ENCODE measurements around the gene CASP2.

CASP2 gene

GRCh38 chr7:143287935-143288826 lies at the start of gene CASP2:
Gene CASP2, plus strand, starts transcription at chr7:143288351. Its CDS starts 105 bp downstream, at chr7:143288456.
- peak; percentile 100 for DNase-seq (ENCODE audit: low spot score)

DNA sequence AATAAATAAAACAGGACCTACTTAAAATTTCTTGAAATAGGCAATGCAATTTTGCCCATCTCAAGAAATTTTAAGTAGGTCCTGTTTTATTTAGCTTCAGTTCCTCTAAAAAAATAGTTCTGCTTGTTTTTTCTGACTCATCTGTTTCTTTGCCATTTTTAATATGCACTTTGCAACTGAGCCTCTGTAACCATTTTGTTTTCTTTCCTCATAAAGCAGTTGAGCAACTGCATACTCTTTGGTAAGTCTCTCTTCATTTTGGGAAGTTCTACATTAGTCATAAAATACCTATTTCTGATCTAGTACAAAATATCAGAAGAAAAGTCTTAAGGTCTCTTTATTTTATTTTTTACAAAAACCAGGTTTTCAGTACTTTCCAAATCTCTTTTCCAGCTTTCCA lies 48.3 kb upstream of the CASP2 start:
- DNase-seq (ENCODE audit: low spot score) = no peak

GRCh38 chr7:143240291-143241168 lies 47.6 kb upstream of the CASP2 start:
- DNase-seq (ENCODE audit: low spot score) = peak; percentile 70

- DNase-seq (ENCODE audit: low spot score) = no peak
Measured at GRCh38 chr7:143242306-143242705, 45.8 kb upstream of the CASP2 start.

- no peak for DNase-seq (ENCODE audit: low spot score)
Measured at GRCh38 chr7:143243111-143243510, 45.0 kb upstream of the CASP2 start.

GRCh38 chr7:143243614-143244013 lies 44.5 kb upstream of the CASP2 start:
- DNase-seq (ENCODE audit: low spot score) = no peak

DNA sequence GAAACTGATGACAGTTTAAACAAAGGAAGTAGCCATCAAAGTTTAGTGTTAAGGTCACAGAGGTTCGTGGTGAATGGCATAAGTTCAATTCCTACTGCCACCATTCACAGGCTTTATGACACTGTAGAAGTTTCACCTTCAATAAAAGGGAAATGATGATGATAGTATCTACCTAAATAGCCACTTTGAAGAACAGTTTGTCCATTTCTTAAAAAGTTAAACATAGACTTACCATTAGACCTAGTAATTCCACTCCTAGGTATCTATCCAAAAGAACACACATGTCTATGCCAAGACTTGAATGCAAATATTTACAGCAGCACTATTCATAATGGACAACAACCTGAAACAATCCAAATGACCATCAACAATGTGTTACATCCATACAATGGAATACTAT lies 43.8 kb upstream of the CASP2 start:
- no peak for DNase-seq (ENCODE audit: low spot score)

GRCh38 chr7:143245123-143245522 lies 43.0 kb upstream of the CASP2 start:
- DNase-seq (ENCODE audit: low spot score) = no peak

- DNase-seq (ENCODE audit: low spot score) = no peak
Measured at GRCh38 chr7:143247372-143247771, 40.8 kb upstream of the CASP2 start.

DNA sequence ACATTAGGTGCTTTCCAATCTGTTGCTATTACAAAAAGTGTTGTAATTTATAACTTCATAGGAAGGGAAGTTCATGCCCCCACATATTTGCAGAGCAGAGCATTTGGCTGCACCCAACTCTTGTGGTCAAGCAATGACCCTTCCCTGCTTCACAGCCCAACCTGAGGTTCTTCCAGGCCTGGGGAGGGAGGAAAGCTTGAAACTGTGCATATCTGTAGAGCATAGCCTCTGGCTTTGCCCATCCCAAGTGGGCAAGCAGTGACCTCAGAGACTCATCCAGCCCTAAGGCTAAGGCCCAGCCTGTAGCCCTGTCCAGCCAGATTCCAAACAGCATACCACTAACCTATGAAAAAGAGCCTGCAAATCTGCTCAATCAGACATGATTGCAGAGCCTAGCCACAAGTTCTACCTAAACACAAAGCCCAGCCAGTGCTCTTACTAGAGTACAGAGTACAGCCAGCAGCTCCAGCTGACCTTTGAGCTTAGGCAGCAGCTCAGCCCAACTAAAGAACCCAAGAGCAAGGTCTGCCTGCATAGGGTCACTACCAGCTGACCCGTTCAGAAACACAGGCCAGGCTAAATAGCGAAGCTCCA lies 39.3 kb upstream of the CASP2 start:
- DNase-seq (ENCODE audit: low spot score) = no peak

DNA sequence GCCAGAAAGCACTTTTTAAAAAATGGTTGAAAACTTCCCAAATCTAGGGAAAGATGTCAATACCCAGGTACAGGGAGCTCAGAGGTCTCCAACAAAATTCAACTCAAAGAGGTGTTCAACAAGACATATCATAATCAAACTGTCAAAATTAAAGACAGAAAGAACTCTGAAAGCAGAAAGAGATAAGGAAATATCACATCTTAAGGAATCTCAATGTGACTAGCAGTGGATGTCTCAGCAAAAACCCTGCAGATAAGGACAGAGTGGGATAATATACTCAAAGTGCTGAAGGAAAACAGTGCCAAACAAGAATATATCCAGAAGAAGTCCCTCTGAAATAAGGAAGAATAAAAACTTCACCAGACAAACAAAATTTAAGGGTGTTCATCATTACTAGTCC lies 38.0 kb upstream of the CASP2 start:
- no peak for DNase-seq (ENCODE audit: low spot score)

GRCh38 chr7:143250822-143251221 lies 37.3 kb upstream of the CASP2 start:
- DNase-seq (ENCODE audit: low spot score) = no peak

DNA sequence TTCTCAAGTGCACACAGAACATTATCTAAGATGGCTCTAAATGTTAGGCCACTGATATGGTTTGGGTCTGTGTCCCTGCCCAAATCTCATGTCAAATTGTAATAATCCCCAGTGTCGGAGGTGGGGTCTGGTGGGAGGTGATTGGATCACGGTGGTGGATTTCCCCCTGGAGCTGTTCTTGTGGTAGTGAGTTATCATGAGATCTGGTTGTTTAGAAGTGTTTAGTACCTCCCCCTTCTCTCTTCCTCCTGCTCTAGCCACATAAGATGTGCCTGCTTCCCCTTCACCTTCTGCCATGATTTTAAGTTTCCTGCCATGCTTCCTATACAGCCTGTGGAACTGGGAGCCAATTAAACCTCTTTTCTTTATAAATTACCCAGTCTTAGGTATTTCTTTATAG lies 36.1 kb upstream of the CASP2 start:
- no peak for DNase-seq (ENCODE audit: low spot score)

- DNase-seq (ENCODE audit: low spot score) = no peak
Measured at GRCh38 chr7:143255564-143255963, 32.6 kb upstream of the CASP2 start.

GRCh38 chr7:143256325-143256724 lies 31.8 kb upstream of the CASP2 start:
- DNase-seq (ENCODE audit: low spot score) = no peak

DNA sequence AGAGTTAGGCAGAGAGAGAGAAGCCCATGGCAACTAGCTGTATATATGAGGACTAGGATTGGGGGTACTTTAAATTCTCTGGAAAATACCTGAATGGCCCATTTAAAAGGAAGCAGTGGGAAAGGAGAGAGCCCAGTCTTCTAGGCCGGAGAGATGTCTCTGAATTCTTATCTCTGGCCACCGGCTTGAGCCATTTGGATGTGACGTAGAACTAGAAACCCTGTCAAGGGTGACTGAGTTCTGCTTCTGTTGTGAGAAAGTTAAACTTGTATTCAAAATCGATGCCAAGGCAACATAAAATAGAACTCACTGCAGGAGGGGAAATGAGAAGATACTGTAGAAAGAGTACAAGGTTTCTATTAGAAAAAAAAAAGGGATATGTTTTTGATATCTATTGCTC lies 31.2 kb upstream of the CASP2 start:
- no peak for DNase-seq (ENCODE audit: low spot score)

DNA sequence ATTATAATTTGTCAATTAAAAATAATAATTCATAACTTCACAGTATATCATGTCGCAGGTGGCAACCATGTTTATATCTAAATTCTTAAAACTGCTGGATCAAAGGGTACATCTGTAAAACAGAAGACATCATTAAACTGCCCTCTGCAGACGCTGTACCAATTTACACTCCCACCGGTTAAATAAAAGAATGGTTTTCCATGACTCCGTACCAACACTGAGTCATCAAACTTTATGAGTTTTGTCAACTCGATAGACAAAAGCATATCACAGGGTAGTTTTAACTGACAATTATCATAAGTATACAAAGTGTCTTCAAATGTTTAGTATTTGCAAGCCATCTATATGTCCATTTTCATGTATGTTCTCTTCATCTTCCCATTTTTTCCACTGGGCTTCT lies 30.6 kb upstream of the CASP2 start:
- no peak for DNase-seq (ENCODE audit: low spot score)

DNA sequence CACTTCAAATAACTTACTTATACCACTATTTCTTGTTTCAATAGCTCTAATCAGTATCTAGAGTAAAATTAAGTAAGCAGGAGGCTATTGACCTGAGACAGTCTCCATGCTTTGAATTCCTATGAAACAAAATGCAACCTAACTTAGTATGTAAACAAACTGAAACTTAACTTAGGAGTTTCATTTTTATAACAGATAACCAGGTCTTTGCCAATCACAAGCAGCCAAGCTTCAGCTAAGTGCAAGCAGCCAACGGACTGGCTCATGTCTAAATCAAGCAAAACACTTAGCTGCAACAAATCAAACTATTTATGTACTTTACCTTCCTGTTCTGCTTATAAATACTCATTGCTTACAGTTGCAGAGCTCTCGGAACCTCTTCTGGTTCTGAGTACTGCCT lies 29.3 kb upstream of the CASP2 start:
- DNase-seq (ENCODE audit: low spot score) = no peak

DNA sequence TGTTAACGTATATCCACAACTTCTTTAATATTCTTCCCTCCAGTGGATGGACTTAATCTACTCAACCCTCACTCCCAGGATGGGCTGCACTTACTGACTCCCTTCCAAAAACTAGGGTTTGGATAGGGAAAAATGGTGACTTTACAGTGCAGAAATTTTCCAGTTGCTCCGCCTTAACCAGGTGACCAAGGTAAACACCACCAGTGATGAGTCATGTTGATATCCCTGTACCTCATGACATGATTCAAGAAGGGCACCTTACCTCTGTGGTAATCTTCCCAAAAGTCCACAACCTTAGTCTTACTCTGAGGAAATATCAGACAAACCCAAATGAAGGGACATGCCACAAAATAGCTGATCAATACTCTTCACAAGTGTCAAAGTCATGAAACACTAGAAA lies 28.4 kb upstream of the CASP2 start:
- no peak for DNase-seq (ENCODE audit: low spot score)

DNA sequence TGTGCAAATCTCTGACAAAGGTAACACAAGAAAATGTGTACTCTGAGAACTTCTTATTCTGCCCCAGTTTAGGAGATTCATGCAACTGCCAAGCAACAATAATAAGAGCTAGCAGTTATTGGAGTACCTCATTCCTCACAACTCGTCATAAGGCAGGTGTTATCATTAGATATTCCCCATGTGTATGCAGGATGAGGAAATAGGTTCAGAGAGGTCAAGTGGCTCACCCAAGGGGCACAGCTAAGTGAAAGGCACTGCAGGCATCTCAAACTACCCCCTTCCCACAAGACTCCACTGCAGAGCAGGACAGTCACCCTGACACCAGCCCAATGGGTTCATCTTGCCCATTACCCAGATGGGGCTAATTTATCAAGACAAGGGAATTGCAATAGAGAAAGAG lies 26.2 kb upstream of the CASP2 start:
- DNase-seq (ENCODE audit: low spot score) = no peak

DNA sequence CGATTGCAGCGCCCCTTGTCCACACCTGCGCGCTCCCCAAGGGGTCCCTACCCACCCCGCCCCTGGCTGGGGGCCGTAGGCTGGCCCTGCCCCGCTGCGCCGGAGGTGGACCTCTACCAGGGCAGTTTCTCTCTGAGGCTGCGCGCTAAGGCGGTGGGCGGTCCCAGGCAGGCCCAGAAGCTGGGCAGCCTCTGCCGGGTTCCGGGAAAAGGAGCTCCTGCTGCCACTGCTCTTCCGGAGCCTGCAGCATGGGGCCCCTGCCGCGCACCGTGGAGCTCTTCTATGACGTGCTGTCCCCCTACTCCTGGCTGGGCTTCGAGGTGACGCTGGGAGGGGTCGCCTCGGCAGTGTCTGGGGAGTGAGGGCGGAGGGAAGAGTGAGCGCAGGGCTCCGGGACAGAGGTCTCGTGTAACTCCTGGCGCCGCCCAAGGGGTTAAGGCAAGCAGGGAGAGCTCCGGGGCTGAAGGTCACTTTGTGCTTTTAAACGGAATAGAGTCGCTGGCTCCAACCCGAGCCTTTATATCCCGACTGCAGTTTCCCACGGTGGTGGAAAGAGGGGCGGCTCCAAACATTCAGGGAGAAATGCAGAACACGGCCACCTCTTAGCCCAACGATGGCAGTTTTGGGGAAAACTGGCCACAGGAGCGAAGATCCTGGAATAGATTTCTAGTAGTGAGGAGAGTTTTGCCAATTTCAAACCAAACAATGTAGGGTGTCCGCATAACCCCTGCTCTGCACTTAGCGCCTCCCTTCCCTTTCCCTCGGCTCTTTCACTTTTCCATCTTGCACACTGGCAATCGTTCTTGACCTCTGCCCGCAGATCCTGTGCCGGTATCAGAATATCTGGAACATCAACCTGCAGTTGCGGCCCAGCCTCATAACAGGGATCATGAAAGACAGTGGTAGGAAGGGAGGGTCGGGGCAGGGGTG lies 24.6 kb upstream of the CASP2 start, which contains the start of gene GSTK1:
GSTK1 (plus strand) TSS at position 176 of the 930 bp plus-strand sequence; CDS start at position 249, 73 bp downstream.
- DNase-seq (ENCODE audit: low spot score) = peak; percentile 94

All from D341Med (cell line).